Retinal pigment epithelial cell (primary cell): ENCODE results near the gene IFITM1.

Source experiments
- DNase-seq: peaks from one replicate; pipeline ENCODE4 v3.0.0-alpha.2; 2010; ENCODE audit warnings: low read depth
- H3K4me3 ChIP-seq: 2 replicates; pipeline ENCODE4 v1.5.1; 2011; ENCODE audit warnings: mild to moderate bottlenecking, low read length, control low read depth, moderate library complexity
- CTCF ChIP-seq: conservative IDR thresholded peaks from 2 replicates; pipeline ENCODE4 v1.5.1; 2011; ENCODE audit warnings: low read depth, low read length, control low read depth, inconsistent platforms

Gene IFITM1

GRCh38 chr11:298406-299065, 15.3 kb upstream of the IFITM1 start:
- DNase-seq, result no peak
- H3K4me3 ChIP-seq, result no peak overlapping the region
- no peak for TF ChIP-seq CTCF

DNA sequence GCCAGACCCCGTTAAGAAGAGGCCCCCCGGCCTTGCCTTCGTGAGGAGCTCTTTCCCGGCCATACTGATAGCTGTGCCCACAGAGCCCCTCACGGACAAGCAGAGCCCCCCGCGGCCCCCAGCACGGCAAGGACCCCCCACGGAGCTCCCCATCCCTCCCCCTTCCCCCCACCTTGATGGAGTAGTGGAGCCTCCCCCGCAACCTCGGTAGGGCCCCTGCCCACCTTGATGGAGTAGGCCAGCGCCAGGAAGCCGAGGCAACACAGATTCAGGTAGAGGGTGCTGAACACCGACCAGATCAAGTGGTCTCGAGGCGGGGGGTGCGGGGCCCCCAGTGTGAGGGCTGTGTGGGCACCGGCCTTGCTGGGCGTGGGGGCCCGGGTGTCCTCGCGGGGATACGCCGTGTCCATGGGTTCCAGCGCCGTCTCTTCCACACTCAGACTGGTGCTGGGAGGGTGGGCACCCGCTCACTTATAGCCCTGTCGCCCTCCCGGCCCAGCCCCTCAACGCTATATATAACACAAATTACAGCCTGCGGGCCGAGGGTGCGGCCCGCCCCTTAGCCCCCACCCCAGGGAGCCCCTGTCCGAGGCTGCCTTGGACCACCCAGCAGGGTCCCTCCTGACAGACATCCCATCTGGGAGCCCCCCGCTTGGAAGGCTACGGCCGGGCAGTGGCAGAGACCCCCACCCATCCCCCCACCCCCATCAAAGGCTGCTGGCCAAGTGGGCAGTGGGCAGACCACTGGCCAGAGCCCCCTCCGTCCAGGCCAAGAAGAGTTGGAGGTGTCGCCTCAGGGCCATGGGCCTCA, 14.6 kb upstream of the IFITM1 start, which contains the start of gene IFITM5:
TSS of gene IFITM5 (minus strand) at position 446 of the 811 bp plus-strand sequence. CDS start at position 410, 36 bp downstream.
- H3K4me3 ChIP-seq, result no peak within 1 kb of the TSS
- TF ChIP-seq CTCF, result no peak
- DNase-seq, result no peak

DNA sequence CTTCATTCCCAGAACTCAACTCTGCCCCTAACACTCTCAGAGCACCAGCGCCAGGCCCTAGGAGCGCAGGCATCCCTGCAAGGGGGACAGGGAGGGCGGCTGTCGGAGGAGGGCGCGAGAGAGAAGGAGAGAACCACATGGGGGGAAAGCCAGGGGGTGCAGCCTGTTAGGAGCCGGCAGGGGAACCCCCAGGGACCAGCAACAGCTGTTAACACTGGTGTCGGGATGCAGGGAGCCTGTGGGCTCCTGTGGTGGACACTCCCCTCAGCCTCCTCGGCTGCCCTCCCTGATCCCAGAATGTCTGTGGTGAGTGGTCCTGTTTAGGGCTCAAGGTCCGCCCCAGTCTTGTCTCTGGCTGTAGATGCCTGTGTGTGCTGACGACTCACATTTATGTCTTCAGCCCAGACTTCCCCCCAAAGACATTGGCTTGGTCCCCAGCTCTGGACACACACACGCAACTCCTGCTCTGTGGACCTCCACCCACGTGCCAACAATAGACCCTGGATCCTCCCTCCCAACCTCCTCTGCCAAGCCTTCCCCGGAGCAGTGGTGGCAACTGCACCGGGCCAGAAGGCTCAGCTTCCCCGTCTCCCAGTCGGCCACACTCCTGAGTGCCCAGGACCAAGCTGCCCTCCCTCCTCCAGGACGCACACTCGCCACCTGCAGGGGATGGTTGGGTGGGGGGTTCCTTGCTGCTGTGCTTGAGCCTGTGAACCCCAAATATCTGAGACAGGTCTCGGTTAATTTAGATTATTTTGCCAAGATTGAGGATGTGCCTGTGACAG, 13.7 kb upstream of the IFITM1 start:
- DNase-seq, result no peak
- H3K4me3 ChIP-seq, result no peak overlapping the region
- peak; percentile 23 for TF ChIP-seq CTCF

GRCh38 chr11:303363-303762, 10.5 kb upstream of the IFITM1 start:
- H3K4me3 ChIP-seq, result no peak overlapping the region
- no peak for DNase-seq
- no peak for TF ChIP-seq CTCF

DNA sequence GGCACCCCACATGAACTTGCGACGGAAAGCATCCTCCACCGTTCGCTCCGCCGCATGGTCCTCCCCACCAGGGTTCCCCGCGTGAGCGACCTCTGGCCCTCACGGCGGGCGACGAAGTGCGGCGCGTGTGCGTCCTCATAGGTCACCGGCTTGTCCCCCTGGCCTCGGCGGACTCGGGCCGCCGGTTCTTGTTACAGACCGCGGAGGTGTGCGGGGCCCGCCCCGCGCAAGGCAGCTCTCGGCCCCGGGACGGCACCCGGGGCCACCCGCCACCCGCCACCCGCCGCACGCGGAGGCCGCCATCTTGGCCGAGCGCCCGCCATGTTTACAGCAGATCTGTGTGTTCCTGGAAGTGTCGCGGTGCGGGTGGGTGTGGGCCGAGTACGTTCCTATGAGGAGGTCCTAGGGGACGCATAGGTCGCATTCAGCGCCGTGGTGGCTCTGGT, 9.8 kb upstream of the IFITM1 start:
- no peak for DNase-seq
- TF ChIP-seq CTCF, result no peak
- no peak overlapping the region for H3K4me3 ChIP-seq

GRCh38 chr11:304915-305843, 8.7 kb upstream of the IFITM1 start:
- TF ChIP-seq CTCF, result peak; percentile 82
- DNase-seq, result peak; percentile 25
- H3K4me3 ChIP-seq, result no peak overlapping the region
